Esophagus muscularis mucosa (tissue), 4 donors: ENCODE measurements around the gene SETBP1. TPM values are rescaled to one million over a fixed set of nuclear protein-coding genes. Genes with fewer than 3 reads are reported as not detected.
A peak's percentile ranks its signal among the peaks of the same experiment; 100 is the strongest.

Experiments
- DNase-seq: peaks from one replicate; pipeline ENCODE4 v3.0.0-alpha.2; 2017; ENCODE audit errors: extremely low spot score
- H3K27ac ChIP-seq, 4 donors: fragments of 200-600 bp; sonication (generic); replicated peaks in 1 of 4; 1 replicate in 3 of 4; 2 replicates in 1 of 4; pipeline ENCODE4 v1.5.1; 2016 to 2019; ENCODE audit warnings: mild to moderate bottlenecking in 1 of 4
- H3K27me3 ChIP-seq, 4 donors: fragments of 200-600 bp; sonication (generic); one replicate each; pipeline versions ENCODE4 v1.5.1 to v1.6.0; 2016 to 2019
- H3K36me3 ChIP-seq, 4 donors: fragments of 200-600 bp; sonication (generic); one replicate each; pipeline ENCODE4 v1.5.1; 2016 to 2019
- H3K4me1 ChIP-seq, 4 donors: fragments of 200-600 bp; sonication (generic); one replicate each; pipeline ENCODE4 v1.5.1; 2016 to 2019
- H3K4me3 ChIP-seq, 4 donors: fragments of 200-600 bp; sonication (generic); 1 replicate in 2 of 4; 2 replicates in 2 of 4; pipeline ENCODE4 v1.5.1; 2016 to 2019; ENCODE audit warnings: mild to moderate bottlenecking in 4 of 4, moderate library complexity in 1 of 4
- H3K9me3 ChIP-seq, 4 donors: fragments of 200-600 bp; sonication (generic); 1 replicate in 3 of 4; 2 replicates in 1 of 4; pipeline ENCODE4 v1.5.1; 2016 to 2019
- EP300 ChIP-seq: sonication (generic); formaldehyde crosslinking; IDR thresholded peaks from one replicate; pipeline ENCODE4 v1.6.1; 2017; ENCODE audit warnings: antibody characterized with exemption
- POLR2A ChIP-seq: fragments of 450-650 bp; IDR thresholded peaks from one replicate; pipeline ENCODE4 v1.6.1; 2017; ENCODE audit warnings: antibody characterized with exemption, moderate library complexity, mild to moderate bottlenecking, low read depth
- POLR2AphosphoS5 ChIP-seq, 2 donors: sonication (generic); formaldehyde crosslinking; IDR thresholded peaks; one replicate each; pipeline ENCODE4 v1.6.1; 2017; ENCODE audit warnings: antibody characterized with exemption in 2 of 2
- WGBS: methylation state at CpG from one replicate; pipeline ENCODE4 v1.1.5; 2018; 5-methylcytosine and 5-hydroxymethylcytosine counted together
- intact Hi-C: fragments of 100-400 bp; cut with DNase I; formaldehyde crosslinking; loops from one replicate; pipeline ENCODE4 v1.15.1; 2023
- total RNA-seq, 4 donors: library from RNA; depleted of rRNA; stranded (reverse); fragments of >200 nt; gene quantifications; one replicate each; pipeline versions ENCODE4 v1.1.0 to v1.2.1, GENCODE V29; 2016
- TF ChIP-seq, protein P1 (sequence below), 3 experiments: fragments of 200-600 bp in 2 of 3; fragments of 450-650 bp in 1 of 3; sonication (generic) in 2 of 3; IDR thresholded peaks; one replicate each; pipeline ENCODE4 v1.5.1; 2017 to 2019; ENCODE audit warnings: antibody characterized with exemption in 3 of 3, mild to moderate bottlenecking in 2 of 3, moderate library complexity in 1 of 3

The SETBP1 gene
- total RNA-seq, 4 donors from 2014 or later = 40.9 to 86.5 (median 65.1) TPM

GRCh38 chr18:44754567-44754966 is 73.9 kb downstream of the SETBP1 start:
- Histone ChIP-seq H3K36me3 (no peaks in the 10 kb centered on the region), H3K27me3 (no peaks in the 10 kb centered on the region), H3K4me3 (no peak overlapping the region), H3K9me3 (no peaks in the 10 kb centered on the region), H3K27ac (no peak overlapping the region), H3K4me1 (peaks cover 0 to 28% (median 7%) of the 10 kb centered on the region in 4 donors)
- WGBS = 94% methylated on average over 2 of the region's 2 CpGs
- intact Hi-C loops = no loop called here
- DNase-seq = no peak
- TF ChIP-seq, protein P1, sequence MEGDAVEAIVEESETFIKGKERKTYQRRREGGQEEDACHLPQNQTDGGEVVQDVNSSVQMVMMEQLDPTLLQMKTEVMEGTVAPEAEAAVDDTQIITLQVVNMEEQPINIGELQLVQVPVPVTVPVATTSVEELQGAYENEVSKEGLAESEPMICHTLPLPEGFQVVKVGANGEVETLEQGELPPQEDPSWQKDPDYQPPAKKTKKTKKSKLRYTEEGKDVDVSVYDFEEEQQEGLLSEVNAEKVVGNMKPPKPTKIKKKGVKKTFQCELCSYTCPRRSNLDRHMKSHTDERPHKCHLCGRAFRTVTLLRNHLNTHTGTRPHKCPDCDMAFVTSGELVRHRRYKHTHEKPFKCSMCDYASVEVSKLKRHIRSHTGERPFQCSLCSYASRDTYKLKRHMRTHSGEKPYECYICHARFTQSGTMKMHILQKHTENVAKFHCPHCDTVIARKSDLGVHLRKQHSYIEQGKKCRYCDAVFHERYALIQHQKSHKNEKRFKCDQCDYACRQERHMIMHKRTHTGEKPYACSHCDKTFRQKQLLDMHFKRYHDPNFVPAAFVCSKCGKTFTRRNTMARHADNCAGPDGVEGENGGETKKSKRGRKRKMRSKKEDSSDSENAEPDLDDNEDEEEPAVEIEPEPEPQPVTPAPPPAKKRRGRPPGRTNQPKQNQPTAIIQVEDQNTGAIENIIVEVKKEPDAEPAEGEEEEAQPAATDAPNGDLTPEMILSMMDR (IDR thresholded peaks at IDR 0.05) = no peak
- no peak for TF ChIP-seq EP300
- no peak for TF ChIP-seq POLR2A
- TF ChIP-seq POLR2AphosphoS5 (IDR thresholded peaks at IDR 0.05) = no peak

DNA sequence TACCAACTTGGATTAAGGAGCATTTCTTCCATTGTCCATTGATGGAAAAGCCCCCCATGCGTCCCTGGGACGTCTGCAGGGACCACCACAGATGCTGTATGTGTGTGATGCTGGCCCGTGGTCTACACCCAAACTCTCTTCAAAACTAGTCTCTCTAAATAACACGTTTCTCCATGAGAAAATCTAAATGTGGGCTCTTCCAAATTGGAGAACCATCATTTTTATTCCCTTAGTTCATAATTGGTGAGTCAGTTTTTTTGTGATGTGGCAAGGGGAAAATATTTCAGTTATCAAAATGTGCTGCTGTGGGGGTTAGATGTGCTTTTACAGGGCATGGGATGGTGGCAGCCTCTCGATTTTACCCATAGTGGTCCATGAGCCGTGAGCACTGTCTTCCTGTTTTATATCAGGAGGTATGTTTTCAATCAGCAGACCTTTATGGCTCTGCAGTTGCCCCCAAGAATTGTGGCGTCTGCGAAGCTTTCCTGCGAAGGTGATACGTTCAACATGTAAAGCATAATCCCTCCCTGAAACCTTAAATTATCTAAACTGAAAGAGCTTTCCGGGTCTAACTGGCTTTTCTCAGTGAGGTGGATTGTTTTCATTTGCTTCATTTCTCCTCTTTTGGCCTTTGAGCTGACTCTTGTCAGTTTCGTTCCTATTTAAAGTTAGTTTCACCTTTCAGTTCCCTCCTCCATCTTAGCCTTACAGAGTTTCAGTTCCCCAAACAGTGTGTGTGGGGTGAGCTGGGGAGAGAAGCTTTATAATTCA is 78.4 kb downstream of the SETBP1 start:
- TF ChIP-seq POLR2A = no peak
- no peak for TF ChIP-seq POLR2AphosphoS5 (IDR thresholded peaks at IDR 0.05)
- TF ChIP-seq, protein P1 (IDR thresholded peaks at IDR 0.05) = no peak
- TF ChIP-seq EP300 = no peak
- Histone ChIP-seq H3K4me3 (no peak overlapping the region), H3K36me3 (no peaks in the 10 kb centered on the region), H3K27me3 (no peaks in the 10 kb centered on the region), H3K27ac (peak overlapping the region; percentile 6 to 33 (median 28)), H3K4me1 (peaks cover 7 to 59% (median 31%) of the 10 kb centered on the region in 4 donors), H3K9me3 (no peaks in the 10 kb centered on the region)
- intact Hi-C loops = no loop called here
- 74% methylated on average over 12 of the region's 12 CpGs for WGBS
- no peak for DNase-seq

GRCh38 chr18:44759925-44760342 is 79.2 kb downstream of the SETBP1 start:
- intact Hi-C loops = no loop called here
- Histone ChIP-seq H3K27ac (peak overlapping the region; percentile 1 to 33 (median 28)), H3K4me3 (no peak overlapping the region), H3K36me3 (no peaks in the 10 kb centered on the region), H3K4me1 (peaks cover 7 to 62% (median 33%) of the 10 kb centered on the region in 4 donors), H3K9me3 (no peaks in the 10 kb centered on the region), H3K27me3 (no peaks in the 10 kb centered on the region)
- WGBS = 100% methylated on average over 1 of the region's 1 CpG
- TF ChIP-seq, protein P1 (IDR thresholded peaks at IDR 0.05) = no peak
- TF ChIP-seq EP300 = no peak
- DNase-seq = no peak

GRCh38 chr18:44761812-44762211 is 81.1 kb downstream of the SETBP1 start:
- no peaks in the 10 kb centered on the region for H3K36me3 ChIP-seq
- intact Hi-C loops = no loop called here
- no peaks in the 10 kb centered on the region for H3K27me3 ChIP-seq
- no peak for DNase-seq
- H3K4me1 ChIP-seq = peaks cover 7 to 64% (median 50%) of the 10 kb centered on the region in 4 donors
- H3K4me3 ChIP-seq = no peak overlapping the region
- WGBS = 36% methylated on average over 3 of the region's 3 CpGs
- no peaks in the 10 kb centered on the region for H3K9me3 ChIP-seq
- peak overlapping the region in 3 of 4 donors; percentile 15 to 66 (median 18) for H3K27ac ChIP-seq
- no peak for TF ChIP-seq EP300
- TF ChIP-seq, protein P1 (IDR thresholded peaks at IDR 0.05) = no peak
- no peak for TF ChIP-seq POLR2AphosphoS5 (IDR thresholded peaks at IDR 0.05)
- no peak for TF ChIP-seq POLR2A
